GM19324 (cell line): Measurements from ENCODE around the gene KCNJ16.

Source experiments
- ATAC-seq: cut with Tn5 transposase; IDR thresholded peaks from one replicate; pipeline ENCODE4 v1.9.1; 2021; ENCODE audit warnings: mild to moderate bottlenecking, moderate library complexity; ENCODE audit not compliant: unreplicated experiment, low FRiP score

The KCNJ16 gene

GRCh38 chr17:70095455-70095854, 20.4 kb downstream of the KCNJ16 start:
- ATAC-seq, result no peak

GRCh38 chr17:70096861-70097260, 21.8 kb downstream of the KCNJ16 start:
- no peak for ATAC-seq

- no peak for ATAC-seq
Measured at GRCh38 chr17:70098030-70098429, 23.0 kb downstream of the KCNJ16 start.

GRCh38 chr17:70099294-70099693, 24.3 kb downstream of the KCNJ16 start:
- no peak for ATAC-seq

- no peak for ATAC-seq
Measured at GRCh38 chr17:70099884-70100283, 24.9 kb downstream of the KCNJ16 start.

- no peak for ATAC-seq
Measured at GRCh38 chr17:70100983-70101382, 26.0 kb downstream of the KCNJ16 start.

GRCh38 chr17:70102531-70102930, 27.5 kb downstream of the KCNJ16 start:
- ATAC-seq, result no peak

- no peak for ATAC-seq
Measured at GRCh38 chr17:70104791-70105523, 29.9 kb downstream of the KCNJ16 start.

GRCh38 chr17:70105641-70106040, 30.6 kb downstream of the KCNJ16 start:
- no peak for ATAC-seq

GRCh38 chr17:70106551-70106950, 31.5 kb downstream of the KCNJ16 start:
- ATAC-seq, result no peak

- no peak for ATAC-seq
Measured at GRCh38 chr17:70107441-70107840, 32.4 kb downstream of the KCNJ16 start.

GRCh38 chr17:70107904-70108565, 33.0 kb downstream of the KCNJ16 start:
- ATAC-seq, result no peak

GRCh38 chr17:70109497-70109896, 34.5 kb downstream of the KCNJ16 start:
- no peak for ATAC-seq

- no peak for ATAC-seq
Measured at GRCh38 chr17:70110443-70110880, 35.4 kb downstream of the KCNJ16 start.

GRCh38 chr17:70111201-70111600, 36.2 kb downstream of the KCNJ16 start:
- ATAC-seq, result no peak

GRCh38 chr17:70114405-70114804, 39.4 kb downstream of the KCNJ16 start:
- no peak for ATAC-seq

GRCh38 chr17:70115126-70115525, 40.1 kb downstream of the KCNJ16 start:
- ATAC-seq, result no peak

GRCh38 chr17:70116919-70117318, 41.9 kb downstream of the KCNJ16 start:
- ATAC-seq, result no peak

GRCh38 chr17:70119545-70119944, 44.5 kb downstream of the KCNJ16 start:
- no peak for ATAC-seq

GRCh38 chr17:70119983-70120382, 45.0 kb downstream of the KCNJ16 start:
- ATAC-seq, result no peak

GRCh38 chr17:70120425-70120824, 45.4 kb downstream of the KCNJ16 start:
- ATAC-seq, result no peak

GRCh38 chr17:70121126-70121525, 46.1 kb downstream of the KCNJ16 start:
- ATAC-seq, result no peak
